NT2/D1 (cell line): Measurements from ENCODE around the gene ATRIP.

Experiments
- SUZ12 ChIP-seq: IDR thresholded peaks from 2 replicates; pipeline ENCODE4 v1.6.1; 2011; ENCODE audit not compliant: insufficient read length, insufficient read depth; ENCODE audit errors: extremely low read depth
- YY1 ChIP-seq: IDR thresholded peaks from 2 replicates; pipeline ENCODE4 v1.6.1; 2011; ENCODE audit not compliant: insufficient read length, insufficient read depth
- ZNF274 ChIP-seq: IDR thresholded peaks from 2 replicates; pipeline ENCODE4 v1.6.1; 2011; ENCODE audit warnings: mild to moderate bottlenecking, low read depth, low read length

DNA sequence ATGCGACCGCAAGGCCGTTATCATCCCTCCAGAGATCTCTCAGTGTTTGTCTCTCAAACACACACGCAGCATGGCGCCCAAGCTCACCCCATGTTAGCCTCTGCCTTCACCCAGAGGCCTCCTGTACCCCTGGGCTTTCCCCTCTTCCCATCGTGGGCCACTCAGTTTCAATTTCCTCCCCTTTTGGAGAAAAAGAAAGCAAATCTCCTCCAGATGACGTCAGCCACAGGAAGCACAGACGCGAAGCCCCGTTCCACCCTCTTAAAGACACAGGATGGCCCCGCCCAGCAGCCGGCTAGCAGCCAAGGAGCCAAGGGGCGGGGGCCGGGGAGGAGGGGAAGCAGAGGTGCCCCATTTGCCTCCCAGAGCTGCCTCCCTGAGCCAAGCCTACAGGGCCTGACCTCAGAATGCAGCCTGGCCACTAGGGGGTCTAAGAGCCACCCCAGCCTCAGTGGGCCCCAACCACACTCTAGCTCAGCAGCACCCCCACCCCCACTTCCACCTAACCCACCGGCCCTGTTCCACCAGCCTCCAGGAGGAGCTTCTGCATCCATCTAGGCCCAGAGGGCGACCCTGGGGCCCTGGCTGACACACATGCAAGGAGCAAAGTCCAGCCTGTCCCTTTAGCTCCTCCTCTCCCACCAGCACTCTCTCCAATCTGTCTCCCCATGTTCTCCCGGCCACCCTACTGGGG is 26.5 kb downstream of the ATRIP start:
- TF ChIP-seq ZNF274: no peak
- no peak for TF ChIP-seq YY1
- no peak for TF ChIP-seq SUZ12
